ENCODE measurements around the gene SCAF1. TPM values are rescaled to one million over a fixed set of nuclear protein-coding genes. Genes with fewer than 3 reads are reported as not detected.

The SCAF1 gene
- total and polyA plus RNA-seq, 8 donors, result 24.7 to 63.8 (median 34.9) TPM

DNA sequence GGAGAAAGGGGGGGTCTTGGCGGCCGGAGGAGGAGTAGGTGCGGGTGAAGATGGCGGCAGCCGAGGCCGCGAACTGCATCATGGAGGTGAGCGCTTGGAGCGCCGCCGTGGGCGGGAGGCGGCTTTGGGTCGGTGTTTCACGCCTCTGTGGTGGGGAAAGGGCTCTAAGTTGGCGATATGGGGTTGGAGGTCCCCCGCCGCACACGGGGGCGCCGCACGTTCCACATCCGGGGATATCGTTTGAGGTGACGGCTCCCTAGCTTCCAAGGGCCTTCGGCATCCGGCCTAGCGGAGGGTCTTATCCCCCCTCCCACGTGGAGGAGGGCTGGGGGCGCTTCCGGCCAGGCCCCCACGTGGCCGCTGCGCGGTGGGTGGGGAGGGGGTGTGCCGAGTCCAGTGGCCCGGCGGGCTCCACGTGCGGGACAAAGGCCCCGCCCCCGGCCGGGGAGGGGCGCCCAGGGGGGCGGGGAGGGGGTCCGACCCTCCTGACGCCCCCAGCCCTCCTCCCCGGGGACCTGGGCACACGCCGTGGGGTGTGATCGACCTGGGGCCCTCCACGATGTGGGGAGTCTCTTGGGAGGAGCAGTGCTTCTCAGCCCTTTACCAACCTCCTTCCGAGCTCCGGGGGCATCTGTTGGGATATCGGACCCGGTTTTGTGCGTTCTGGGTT is 35.4 kb downstream of the SCAF1 start, which contains the start of gene PRMT1:
Gene PRMT1, plus strand, starts transcription at position 41 of the 670 bp plus-strand sequence. Its CDS starts 10 bp downstream, at position 51.
- no peaks in the 10 kb centered on the region for H3K27me3 ChIP-seq
- H3K9me3 ChIP-seq, result no peaks in the 10 kb centered on the region
- TF ChIP-seq, protein P1, sequence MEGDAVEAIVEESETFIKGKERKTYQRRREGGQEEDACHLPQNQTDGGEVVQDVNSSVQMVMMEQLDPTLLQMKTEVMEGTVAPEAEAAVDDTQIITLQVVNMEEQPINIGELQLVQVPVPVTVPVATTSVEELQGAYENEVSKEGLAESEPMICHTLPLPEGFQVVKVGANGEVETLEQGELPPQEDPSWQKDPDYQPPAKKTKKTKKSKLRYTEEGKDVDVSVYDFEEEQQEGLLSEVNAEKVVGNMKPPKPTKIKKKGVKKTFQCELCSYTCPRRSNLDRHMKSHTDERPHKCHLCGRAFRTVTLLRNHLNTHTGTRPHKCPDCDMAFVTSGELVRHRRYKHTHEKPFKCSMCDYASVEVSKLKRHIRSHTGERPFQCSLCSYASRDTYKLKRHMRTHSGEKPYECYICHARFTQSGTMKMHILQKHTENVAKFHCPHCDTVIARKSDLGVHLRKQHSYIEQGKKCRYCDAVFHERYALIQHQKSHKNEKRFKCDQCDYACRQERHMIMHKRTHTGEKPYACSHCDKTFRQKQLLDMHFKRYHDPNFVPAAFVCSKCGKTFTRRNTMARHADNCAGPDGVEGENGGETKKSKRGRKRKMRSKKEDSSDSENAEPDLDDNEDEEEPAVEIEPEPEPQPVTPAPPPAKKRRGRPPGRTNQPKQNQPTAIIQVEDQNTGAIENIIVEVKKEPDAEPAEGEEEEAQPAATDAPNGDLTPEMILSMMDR (IDR thresholded peaks at IDR 0.05), result no peak
- H3K4me1 ChIP-seq, result peaks cover 21 to 49% of the 10 kb centered on the region in 2 donors
- DNase-seq (peak in 3 of 4 donors; percentile 53 to 94 (median 78)), ATAC-seq (peak; percentile 12)
- peaks cover 0 to 20% of the 10 kb centered on the region in 2 donors for H3K36me3 ChIP-seq
- peak within 1 kb of the TSS; percentile 99 to 100 for H3K4me3 ChIP-seq
- intact Hi-C loops (cut with DNase I), result no loop called here
- peak within 1 kb of the TSS; percentile 86 to 95 for H3K27ac ChIP-seq

DNA sequence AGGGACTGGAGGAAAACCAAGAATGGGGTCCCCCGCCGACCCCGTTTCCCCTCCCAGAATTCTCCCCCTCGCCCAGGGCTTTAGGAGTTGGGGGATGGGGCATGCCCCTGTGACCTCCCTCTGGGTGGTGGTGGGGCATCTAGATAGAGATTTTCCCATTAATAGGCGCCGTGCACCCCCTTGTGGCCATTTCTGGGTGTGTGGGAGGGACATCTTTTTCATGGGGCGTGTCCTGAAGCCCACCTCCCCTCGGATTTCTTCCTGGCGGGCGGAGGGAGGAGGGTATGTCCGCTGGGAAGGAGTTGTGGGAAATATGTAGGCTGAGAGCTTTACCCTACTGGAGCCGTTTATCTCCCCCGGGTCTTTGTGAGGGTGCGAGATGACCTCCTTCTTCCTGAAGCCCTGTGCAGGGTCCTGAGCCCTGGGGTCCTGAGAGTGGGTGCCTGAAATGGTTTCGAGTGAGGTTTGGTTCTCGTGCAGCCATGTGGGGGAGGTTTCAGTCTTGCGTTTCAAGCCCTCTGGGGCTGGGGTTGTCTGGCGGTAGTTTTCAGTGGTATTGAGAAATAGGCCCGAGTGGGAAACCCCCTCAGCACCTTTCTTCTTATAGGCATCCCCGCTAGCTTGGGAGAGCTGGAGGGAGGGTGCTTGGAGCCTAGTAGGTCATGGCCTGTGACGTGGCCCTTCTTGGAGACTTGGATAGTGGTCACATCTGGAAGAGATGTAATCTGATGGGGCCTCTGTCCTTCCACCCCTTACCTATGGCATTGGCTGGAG is 36.1 kb downstream of the SCAF1 start:
- TF ChIP-seq, protein P1 (IDR thresholded peaks at IDR 0.05), result peak; percentile 53 to 58
- intact Hi-C loops (cut with DNase I), result no loop called here
- Histone ChIP-seq H3K36me3 (peaks cover 0 to 27% of the 10 kb centered on the region in 2 donors), H3K4me3 (peak overlapping the region; percentile 99 to 100), H3K4me1 (peaks cover 21 to 44% of the 10 kb centered on the region in 2 donors), H3K27ac (peak overlapping the region; percentile 86 to 95), H3K27me3 (no peaks in the 10 kb centered on the region), H3K9me3 (no peaks in the 10 kb centered on the region)
- peak; percentile 74 to 89 (median 80) for DNase-seq
- peak; percentile 3 for ATAC-seq

DNA sequence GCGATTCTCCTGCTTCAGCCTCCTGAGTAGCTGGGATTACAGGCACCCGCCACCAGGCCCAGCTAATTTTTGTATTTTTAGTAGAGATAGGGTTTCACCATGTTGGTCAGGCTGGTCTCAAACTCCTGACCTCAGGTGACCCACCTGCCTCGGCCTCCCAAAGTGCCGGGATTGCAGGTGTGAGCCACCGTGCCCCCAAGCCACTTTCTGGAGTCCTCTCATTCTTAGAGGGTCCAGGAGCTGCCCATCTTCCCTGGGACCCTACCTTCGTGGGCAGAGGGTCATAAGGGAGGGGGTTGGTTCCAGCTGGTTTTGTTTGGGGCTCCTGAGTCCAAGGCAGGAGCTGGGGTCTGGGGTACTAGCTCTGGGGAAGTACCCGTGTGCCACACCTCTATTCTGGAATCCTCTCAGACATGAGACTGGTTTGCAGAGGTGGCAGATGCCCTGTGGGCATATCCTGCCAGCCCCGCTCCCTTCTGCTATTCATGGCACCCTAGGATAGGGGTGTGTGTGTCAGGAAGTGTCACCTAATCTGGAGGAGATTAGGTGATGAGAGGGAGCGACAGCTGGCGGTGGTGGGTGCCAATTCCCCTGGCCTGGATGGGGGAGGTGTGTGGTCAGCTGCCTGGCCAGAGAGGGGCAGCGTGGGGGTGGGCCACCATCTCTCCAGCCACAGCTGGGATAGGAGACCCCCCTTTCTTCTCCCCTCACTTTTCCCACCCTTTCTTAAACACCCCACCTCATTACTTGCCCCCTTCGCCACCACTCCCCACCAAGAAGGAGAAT is 37.2 kb downstream of the SCAF1 start:
- peaks cover 0 to 38% of the 10 kb centered on the region in 2 donors for H3K36me3 ChIP-seq
- TF ChIP-seq, protein P1 (IDR thresholded peaks at IDR 0.05), result no peak
- ATAC-seq (no peak), DNase-seq (no peak)
- no peaks in the 10 kb centered on the region for H3K27me3 ChIP-seq
- peak overlapping the region in 1 of 2 donors; percentile 99 for H3K4me3 ChIP-seq
- intact Hi-C loops (cut with DNase I), result no loop called here
- no peaks in the 10 kb centered on the region for H3K9me3 ChIP-seq
- no peak overlapping the region for H3K27ac ChIP-seq
- H3K4me1 ChIP-seq, result peaks cover 21 to 44% of the 10 kb centered on the region in 2 donors

DNA sequence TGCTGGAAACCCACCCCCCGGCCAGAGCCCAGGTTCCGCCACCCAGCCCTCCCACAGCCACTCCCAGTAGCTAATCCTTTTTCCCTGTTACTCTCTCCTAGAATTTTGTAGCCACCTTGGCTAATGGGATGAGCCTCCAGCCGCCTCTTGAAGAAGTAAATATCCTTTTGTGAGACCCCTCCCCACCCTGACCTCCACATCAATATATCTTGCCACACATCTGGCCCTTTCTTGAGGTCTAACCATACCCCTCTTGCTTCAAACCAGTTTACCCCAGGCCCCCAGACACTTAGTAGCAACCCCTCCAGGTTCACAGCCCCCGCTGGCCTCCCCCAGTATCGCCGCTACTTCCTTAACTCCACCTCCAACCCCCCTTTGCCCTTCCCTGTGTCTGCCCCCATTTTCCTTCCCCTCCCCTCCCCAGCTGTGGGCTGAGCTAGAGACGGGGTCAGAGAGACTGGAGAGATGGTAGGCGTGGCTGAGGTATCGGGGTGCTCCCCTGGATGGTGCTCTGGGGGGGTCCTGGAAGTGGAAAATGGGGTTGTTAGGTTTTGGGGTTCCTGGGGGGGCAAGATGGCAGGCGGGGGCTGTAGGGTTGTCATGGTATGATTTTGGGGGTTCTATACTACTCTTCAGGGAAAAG is 37.9 kb downstream of the SCAF1 start:
- Histone ChIP-seq H3K4me1 (peaks cover 21 to 44% of the 10 kb centered on the region in 2 donors), H3K9me3 (no peaks in the 10 kb centered on the region), H3K27ac (peak overlapping the region; percentile 48 to 65), H3K36me3 (peaks cover 0 to 45% of the 10 kb centered on the region in 2 donors), H3K27me3 (no peaks in the 10 kb centered on the region), H3K4me3 (no peak overlapping the region)
- intact Hi-C loops (cut with DNase I), result no loop called here
- DNase-seq (no peak), ATAC-seq (no peak)
- TF ChIP-seq, protein P1 (IDR thresholded peaks at IDR 0.05), result no peak

All from left lung (tissue), 10 donors.